PC-9 (cell line): ENCODE data around the gene BCL2L15.

ENCODE experiments used
- EZH2 ChIP-seq: fragments of 200-600 bp; sonication (generic); IDR thresholded peaks from 2 replicates; pipeline ENCODE4 v1.8.0; 2017; ENCODE audit warnings: antibody characterized with exemption, low read depth
- TF ChIP-seq, protein P1 (sequence below): fragments of 200-600 bp; sonication (generic); conservative IDR thresholded peaks from 2 replicates; pipeline ENCODE4 v1.6.1; 2017; ENCODE audit warnings: mixed run types, antibody characterized with exemption, mild to moderate bottlenecking, moderate library complexity

GRCh38 chr1:113834716-113835115 lies 52.7 kb downstream of the BCL2L15 start:
- TF ChIP-seq, protein P1, sequence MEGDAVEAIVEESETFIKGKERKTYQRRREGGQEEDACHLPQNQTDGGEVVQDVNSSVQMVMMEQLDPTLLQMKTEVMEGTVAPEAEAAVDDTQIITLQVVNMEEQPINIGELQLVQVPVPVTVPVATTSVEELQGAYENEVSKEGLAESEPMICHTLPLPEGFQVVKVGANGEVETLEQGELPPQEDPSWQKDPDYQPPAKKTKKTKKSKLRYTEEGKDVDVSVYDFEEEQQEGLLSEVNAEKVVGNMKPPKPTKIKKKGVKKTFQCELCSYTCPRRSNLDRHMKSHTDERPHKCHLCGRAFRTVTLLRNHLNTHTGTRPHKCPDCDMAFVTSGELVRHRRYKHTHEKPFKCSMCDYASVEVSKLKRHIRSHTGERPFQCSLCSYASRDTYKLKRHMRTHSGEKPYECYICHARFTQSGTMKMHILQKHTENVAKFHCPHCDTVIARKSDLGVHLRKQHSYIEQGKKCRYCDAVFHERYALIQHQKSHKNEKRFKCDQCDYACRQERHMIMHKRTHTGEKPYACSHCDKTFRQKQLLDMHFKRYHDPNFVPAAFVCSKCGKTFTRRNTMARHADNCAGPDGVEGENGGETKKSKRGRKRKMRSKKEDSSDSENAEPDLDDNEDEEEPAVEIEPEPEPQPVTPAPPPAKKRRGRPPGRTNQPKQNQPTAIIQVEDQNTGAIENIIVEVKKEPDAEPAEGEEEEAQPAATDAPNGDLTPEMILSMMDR = no peak
- no peak for TF ChIP-seq EZH2
